Stomach (tissue), 4 donors: Measurements from ENCODE around the gene GARIN3.

ENCODE experiments used
- POLR2A ChIP-seq, 4 donors: fragments of 450-650 bp; IDR thresholded peaks; one replicate each; pipeline ENCODE4 v1.6.1; 2016; ENCODE audit warnings: antibody characterized with exemption in 4 of 4, control low read depth in 2 of 4, mild to moderate bottlenecking in 1 of 4, moderate library complexity in 1 of 4
- TF ChIP-seq, protein P1 (sequence below), 7 experiments: fragments of 450-650 bp in 4 of 7; fragments of 200-600 bp in 3 of 7; sonication (generic) in 3 of 7; IDR thresholded peaks; one replicate each; pipeline ENCODE4 v1.5.1; 2016 to 2019; ENCODE audit warnings: antibody characterized with exemption in 7 of 7, control low read depth in 2 of 7, mild to moderate bottlenecking in 1 of 7

DNA sequence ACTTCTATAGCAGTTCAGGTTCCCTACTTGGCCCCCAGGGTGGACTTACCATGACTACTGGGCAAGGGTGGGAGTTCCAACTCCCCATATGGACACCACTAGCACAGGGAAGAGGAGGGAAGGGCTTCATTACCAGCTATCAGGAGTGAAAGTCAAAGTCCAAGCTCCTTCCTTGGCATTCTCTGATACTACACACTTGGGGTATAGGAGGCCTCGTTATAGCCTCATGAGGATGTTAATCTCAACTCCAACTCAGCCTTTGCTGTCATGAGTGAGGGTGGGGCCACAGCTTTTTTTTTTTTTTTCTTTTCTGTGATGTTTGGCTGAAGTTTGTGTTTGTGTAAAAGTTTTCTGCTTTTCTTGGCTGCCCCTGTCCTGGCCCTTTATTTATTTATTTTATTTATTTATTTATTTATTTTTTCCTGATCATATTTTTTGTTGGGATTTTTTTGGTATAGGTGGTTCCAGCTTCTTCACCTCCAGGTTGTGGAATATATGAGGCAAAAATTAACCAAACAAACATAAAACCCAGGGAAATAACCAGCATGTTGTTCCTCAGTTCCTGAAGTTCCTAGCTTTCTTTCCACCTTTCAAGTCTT lies 8.7 kb downstream of the GARIN3 start:
- TF ChIP-seq, protein P1, sequence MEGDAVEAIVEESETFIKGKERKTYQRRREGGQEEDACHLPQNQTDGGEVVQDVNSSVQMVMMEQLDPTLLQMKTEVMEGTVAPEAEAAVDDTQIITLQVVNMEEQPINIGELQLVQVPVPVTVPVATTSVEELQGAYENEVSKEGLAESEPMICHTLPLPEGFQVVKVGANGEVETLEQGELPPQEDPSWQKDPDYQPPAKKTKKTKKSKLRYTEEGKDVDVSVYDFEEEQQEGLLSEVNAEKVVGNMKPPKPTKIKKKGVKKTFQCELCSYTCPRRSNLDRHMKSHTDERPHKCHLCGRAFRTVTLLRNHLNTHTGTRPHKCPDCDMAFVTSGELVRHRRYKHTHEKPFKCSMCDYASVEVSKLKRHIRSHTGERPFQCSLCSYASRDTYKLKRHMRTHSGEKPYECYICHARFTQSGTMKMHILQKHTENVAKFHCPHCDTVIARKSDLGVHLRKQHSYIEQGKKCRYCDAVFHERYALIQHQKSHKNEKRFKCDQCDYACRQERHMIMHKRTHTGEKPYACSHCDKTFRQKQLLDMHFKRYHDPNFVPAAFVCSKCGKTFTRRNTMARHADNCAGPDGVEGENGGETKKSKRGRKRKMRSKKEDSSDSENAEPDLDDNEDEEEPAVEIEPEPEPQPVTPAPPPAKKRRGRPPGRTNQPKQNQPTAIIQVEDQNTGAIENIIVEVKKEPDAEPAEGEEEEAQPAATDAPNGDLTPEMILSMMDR (IDR thresholded peaks at IDR 0.05), result no peak
- no peak for TF ChIP-seq POLR2A (IDR thresholded peaks at IDR 0.05)
